A673 (cell line): ENCODE results near the gene WBP2NL. TPM values are rescaled to one million over a fixed set of nuclear protein-coding genes. Genes with fewer than 3 reads are reported as not detected.

Source experiments
- total RNA-seq: library from RNA; stranded (reverse); gene quantifications from 2 replicates; pipeline ENCODE4 v1.2.3, GENCODE V29; 2021

WBP2NL gene
- total RNA-seq, 1 experiment from 2014 or later = not detected

Other genes starting within 250 kb of the WBP2NL start
- gene CCDC134, start 198.1 kb upstream of the WBP2NL start, total RNA-seq = 25.9 and 27.4 TPM in 2 replicates
- gene SREBF2, start 165.7 kb upstream of the WBP2NL start, total RNA-seq = 141 and 162 TPM in 2 replicates
- gene SHISA8, start 83.7 kb upstream of the WBP2NL start, total RNA-seq = 1.4 and 1.8 TPM in 2 replicates
- gene TNFRSF13C, start 72.0 kb upstream of the WBP2NL start, total RNA-seq = 6.6 and 8.0 TPM in 2 replicates
- gene CENPM, start 51.6 kb upstream of the WBP2NL start, total RNA-seq = 62.1 and 67.2 TPM in 2 replicates
- gene SEPTIN3, start 29.3 kb upstream of the WBP2NL start, total RNA-seq = 3.6 and 4.6 TPM in 2 replicates
- 17.7 and 18.4 TPM in 2 replicates for gene NAGA, start 72.0 kb downstream of the WBP2NL start, total RNA-seq
- 0.70 and 0.97 TPM in 2 replicates for gene PHETA2, start 75.5 kb downstream of the WBP2NL start, total RNA-seq
- gene SMDT1, start 80.9 kb downstream of the WBP2NL start, total RNA-seq = 61.8 and 62.6 TPM in 2 replicates
- 138 and 166 TPM in 2 replicates for gene NDUFA6, start 92.0 kb downstream of the WBP2NL start, total RNA-seq
- gene CYP2D6, start 132.0 kb downstream of the WBP2NL start, total RNA-seq = 2.4 and 2.8 TPM in 2 replicates